Aorta (tissue), 5 donors: ENCODE results near the gene B9D1. TPM values are rescaled to one million over a fixed set of nuclear protein-coding genes. Genes with fewer than 3 reads are reported as not detected.
"Not testable (repeated sequence)": the region's sequence is repeated elsewhere in the genome, so short reads cannot be mapped to it uniquely, and the experiment has no call there.

Source experiments
- ATAC-seq: fragments of 200-7000 bp; cut with Tn5 transposase; one replicate; pipeline ENCODE4 v1.9.1; 2022; ENCODE audit warnings: moderate library complexity; ENCODE audit not compliant: low FRiP score
- DNase-seq, 2 donors: peaks; one replicate each; pipeline ENCODE4 v3.0.0-alpha.2; 2020
- H3K27ac ChIP-seq, 2 donors: one replicate each; pipeline ENCODE4 v1.5.1; 2013; ENCODE audit warnings: low read length in 2 of 2, mild to moderate bottlenecking in 2 of 2, moderate library complexity in 2 of 2, control low read depth in 1 of 2, inconsistent platforms in 1 of 2, low read depth in 1 of 2
- H3K27me3 ChIP-seq, 2 donors: one replicate each; pipeline ENCODE4 v1.6.1; 2013; ENCODE audit warnings: control low read depth in 1 of 2, low read length in 1 of 2, mild to moderate bottlenecking in 1 of 2, moderate library complexity in 1 of 2; ENCODE audit not compliant: insufficient read depth in 2 of 2, control insufficient read depth in 1 of 2
- H3K36me3 ChIP-seq, 2 donors: one replicate each; pipeline ENCODE4 v1.6.1; 2013; ENCODE audit warnings: control low read depth in 1 of 2, low read length in 1 of 2, mild to moderate bottlenecking in 1 of 2; ENCODE audit not compliant: insufficient read depth in 2 of 2, control insufficient read depth in 1 of 2
- H3K4me1 ChIP-seq, 2 donors: one replicate each; pipeline ENCODE4 v1.6.1; 2013; ENCODE audit warnings: low read length in 2 of 2, control low read depth in 1 of 2, mild to moderate bottlenecking in 1 of 2, moderate library complexity in 1 of 2; ENCODE audit not compliant: insufficient read depth in 2 of 2, control insufficient read depth in 1 of 2
- H3K4me3 ChIP-seq, 2 donors: one replicate each; pipeline ENCODE4 v1.5.1; 2013; ENCODE audit warnings: low read length in 2 of 2, control low read depth in 1 of 2, mild to moderate bottlenecking in 1 of 2
- H3K9me3 ChIP-seq: one replicate; pipeline ENCODE4 v1.6.1; 2013; ENCODE audit warnings: mild to moderate bottlenecking, low read length; ENCODE audit not compliant: control insufficient read depth
- WGBS, 2 donors: extraction: QIAGEN DNeasy Blood & Tissue Kit; methylation state at CpG; one replicate each; pipeline ENCODE4 v1.1.7; 2013; 5-methylcytosine and 5-hydroxymethylcytosine counted together
- intact Hi-C, 2 donors: fragments of 100-400 bp; cut with DNase I; formaldehyde crosslinking; loops; one replicate each; pipeline versions ENCODE4 v1.14.2 to v1.15.0; 2022
- polyA plus RNA-seq, 2 donors: library from polyadenylated mRNA; stranded (reverse); fragments of 200-250 nt; gene quantifications; one replicate each; pipeline ENCODE4 v1.2.3, GENCODE V29; 2013
- total RNA-seq, 2 donors: library from RNA; stranded (reverse); fragmentation: NEBNext Ultra II Directional; extraction: Animal tissue kit (Norgen Biotek cat#: 25700); gene quantifications; one replicate each; pipeline ENCODE4 v1.2.1, GENCODE V29; 2021
- donor health status: healthy with polysubstance abuse.
- donor health status: Bipolar disorder and iron deficiency.
- donor health status: DM: no; HTN: no; CAD: no.
- donor health status: DM: no; HTN: no; CAD: no.
- donor health status: DM: yes; HTN: yes; CAD: no.

B9D1 gene
- total and polyA plus RNA-seq, 4 donors, result 7.3 to 16.5 (median 9.2) TPM

- DNase-seq, result peak; percentile 21 to 49
- H3K4me3 ChIP-seq, result no peak overlapping the region
- no peak overlapping the region for H3K27ac ChIP-seq
- no peaks in the 10 kb centered on the region for H3K4me1 ChIP-seq
- H3K27me3 ChIP-seq, result no peaks in the 10 kb centered on the region
- intact Hi-C loops, result loop anchor here (5.0 to 10.0 kb wide), 5 partner anchors 87 to 402 kb away; partner anchors contain the start of gene ALDH3A2 (in 1 of the 2)
- no peak for ATAC-seq
- no peaks in the 10 kb centered on the region for H3K9me3 ChIP-seq
- no peaks in the 10 kb centered on the region for H3K36me3 ChIP-seq
- 95 to 96% methylated on average over 5 of the region's 5 CpGs for WGBS, 2 donors
Measured at GRCh38 chr17:19359856-19360255, 2.7 kb downstream of the B9D1 start.

- no peaks in the 10 kb centered on the region for H3K4me1 ChIP-seq
- H3K27me3 ChIP-seq, result no peaks in the 10 kb centered on the region
- 74 to 84% methylated on average over 7 of the region's 7 CpGs for WGBS, 2 donors
- no peaks in the 10 kb centered on the region for H3K9me3 ChIP-seq
- no peak for ATAC-seq
- peak; percentile 29 to 50 for DNase-seq
- no peak overlapping the region for H3K27ac ChIP-seq
- intact Hi-C loops, result no loop called here
- H3K4me3 ChIP-seq, result no peak overlapping the region
- H3K36me3 ChIP-seq, result no peaks in the 10 kb centered on the region
Measured at GRCh38 chr17:19359151-19359550, 3.4 kb downstream of the B9D1 start.

GRCh38 chr17:19357761-19358160 lies 4.8 kb downstream of the B9D1 start:
- H3K4me1 ChIP-seq, result no peaks in the 10 kb centered on the region
- intact Hi-C loops, result no loop called here
- no peaks in the 10 kb centered on the region for H3K9me3 ChIP-seq
- no peak overlapping the region for H3K27ac ChIP-seq
- H3K27me3 ChIP-seq, result no peaks in the 10 kb centered on the region
- H3K36me3 ChIP-seq, result no peaks in the 10 kb centered on the region
- no peak for ATAC-seq
- WGBS, 2 donors, result 82 to 87% methylated on average over 7 of the region's 7 CpGs
- H3K4me3 ChIP-seq, result no peak overlapping the region
- DNase-seq, result peak; percentile 15 to 57

GRCh38 chr17:19357351-19357750 lies 5.2 kb downstream of the B9D1 start:
- Histone ChIP-seq H3K9me3 (no peaks in the 10 kb centered on the region), H3K36me3 (no peaks in the 10 kb centered on the region), H3K27ac (no peak overlapping the region), H3K4me3 (no peak overlapping the region), H3K27me3 (no peaks in the 10 kb centered on the region), H3K4me1 (no peaks in the 10 kb centered on the region)
- 88% methylated on average over 7 of the region's 7 CpGs for WGBS, 2 donors
- DNase-seq, result peak; percentile 23 to 52
- no peak for ATAC-seq
- intact Hi-C loops, result no loop called here

- Histone ChIP-seq H3K27me3 (no peaks in the 10 kb centered on the region), H3K4me1 (no peaks in the 10 kb centered on the region), H3K4me3 (no peak overlapping the region), H3K27ac (no peak overlapping the region), H3K36me3 (no peaks in the 10 kb centered on the region), H3K9me3 (no peaks in the 10 kb centered on the region)
- ATAC-seq (no peak), DNase-seq (no peak)
- intact Hi-C loops, result no loop called here
- 74 to 82% methylated on average over 6 of the region's 6 CpGs for WGBS, 2 donors
Measured at GRCh38 chr17:19354748-19355147, 7.8 kb downstream of the B9D1 start.

- ATAC-seq, H3K4me1 ChIP-seq, H3K9me3 ChIP-seq, H3K4me3 ChIP-seq, H3K27ac ChIP-seq, intact Hi-C loops, H3K36me3 ChIP-seq, H3K27me3 ChIP-seq: not testable (repeated sequence)
- 93 to 94% methylated on average over 11 of the region's 11 CpGs for WGBS, 2 donors
- peak in 1 of 2 donors; percentile 2 for DNase-seq
Measured at GRCh38 chr17:19353401-19353800, 9.1 kb downstream of the B9D1 start.

GRCh38 chr17:19348806-19349205 lies 13.7 kb downstream of the B9D1 start:
- no peaks in the 10 kb centered on the region for H3K27me3 ChIP-seq
- no peak overlapping the region for H3K27ac ChIP-seq
- no peaks in the 10 kb centered on the region for H3K9me3 ChIP-seq
- ATAC-seq, result no peak
- intact Hi-C loops, result no loop called here
- 92 to 95% methylated on average over 9 of the region's 9 CpGs for WGBS, 2 donors
- H3K4me1 ChIP-seq, result no peaks in the 10 kb centered on the region
- peak; percentile 20 to 52 for DNase-seq
- no peaks in the 10 kb centered on the region for H3K36me3 ChIP-seq
- H3K4me3 ChIP-seq, result no peak overlapping the region

GRCh38 chr17:19348081-19348650 lies 14.4 kb downstream of the B9D1 start:
- no peak for ATAC-seq
- intact Hi-C loops, result no loop called here
- Histone ChIP-seq H3K27ac (no peak overlapping the region), H3K9me3 (no peaks in the 10 kb centered on the region), H3K36me3 (no peaks in the 10 kb centered on the region), H3K27me3 (no peaks in the 10 kb centered on the region), H3K4me3 (no peak overlapping the region), H3K4me1 (no peaks in the 10 kb centered on the region)
- WGBS, 2 donors, result 90 to 91% methylated on average over 9 of the region's 9 CpGs
- DNase-seq, result peak in 1 of 2 donors; percentile 30

GRCh38 chr17:19347323-19348080 lies 15.0 kb downstream of the B9D1 start:
- Histone ChIP-seq H3K4me1 (no peaks in the 10 kb centered on the region), H3K27me3 (no peaks in the 10 kb centered on the region), H3K4me3 (no peak overlapping the region), H3K36me3 (no peaks in the 10 kb centered on the region), H3K27ac (peak overlapping the region in 1 of 2 donors; percentile 0), H3K9me3 (no peaks in the 10 kb centered on the region)
- DNase-seq (peak; percentile 42 to 68), ATAC-seq (no peak)
- 76 to 79% methylated on average over 13 of the region's 13 CpGs for WGBS, 2 donors
- intact Hi-C loops, result no loop called here
